H1 (cell line): Measurements from ENCODE around the gene MAP1B. TPM values are rescaled to one million over a fixed set of nuclear protein-coding genes. Genes with fewer than 3 reads are reported as not detected.

Experiments used
- ASH2L ChIP-seq: fragments of 200-600, 300-600 bp; sonication (generic); IDR thresholded peaks from one replicate; pipeline ENCODE4 v1.7.1; 2017; ENCODE audit warnings: low read length
- EGR1 ChIP-seq: IDR thresholded peaks from 2 replicates; pipeline ENCODE4 v1.6.1; 2011; ENCODE audit warnings: low read depth, low read length, borderline replicate concordance
- polyA plus RNA-seq, 7 experiments: library from polyadenylated mRNA; depleted of rRNA in 3 of 7; stranded (reverse) in 5 of 7; unstranded in 2 of 7; fragments of >200 nt in 5 of 7; fragments of 200-250 nt in 2 of 7; gene quantifications; 1 replicate in 5 of 7; 2 replicates in 1 of 7; 4 replicates in 1 of 7; pipeline versions ENCODE4 v1.2.1 to v1.2.3, GENCODE V29; 2011 to 2013; ENCODE audit warnings: missing spikeins in 2 of 7, mixed read lengths in 2 of 7
- total RNA-seq: library from RNA; stranded (reverse); fragmentation: NEBNext Ultra II Directional; extraction: Animal tissue kit (Norgen Biotek cat#: 25700); gene quantifications from 2 replicates; pipeline ENCODE4 v1.2.1, GENCODE V29; 2021

MAP1B gene
- total and polyA plus RNA-seq, 2 of the 8 experiments (the other 6 are each of a cell fraction or from before 2014, with no cell fraction given) = 24.5 to 120 TPM

DNA sequence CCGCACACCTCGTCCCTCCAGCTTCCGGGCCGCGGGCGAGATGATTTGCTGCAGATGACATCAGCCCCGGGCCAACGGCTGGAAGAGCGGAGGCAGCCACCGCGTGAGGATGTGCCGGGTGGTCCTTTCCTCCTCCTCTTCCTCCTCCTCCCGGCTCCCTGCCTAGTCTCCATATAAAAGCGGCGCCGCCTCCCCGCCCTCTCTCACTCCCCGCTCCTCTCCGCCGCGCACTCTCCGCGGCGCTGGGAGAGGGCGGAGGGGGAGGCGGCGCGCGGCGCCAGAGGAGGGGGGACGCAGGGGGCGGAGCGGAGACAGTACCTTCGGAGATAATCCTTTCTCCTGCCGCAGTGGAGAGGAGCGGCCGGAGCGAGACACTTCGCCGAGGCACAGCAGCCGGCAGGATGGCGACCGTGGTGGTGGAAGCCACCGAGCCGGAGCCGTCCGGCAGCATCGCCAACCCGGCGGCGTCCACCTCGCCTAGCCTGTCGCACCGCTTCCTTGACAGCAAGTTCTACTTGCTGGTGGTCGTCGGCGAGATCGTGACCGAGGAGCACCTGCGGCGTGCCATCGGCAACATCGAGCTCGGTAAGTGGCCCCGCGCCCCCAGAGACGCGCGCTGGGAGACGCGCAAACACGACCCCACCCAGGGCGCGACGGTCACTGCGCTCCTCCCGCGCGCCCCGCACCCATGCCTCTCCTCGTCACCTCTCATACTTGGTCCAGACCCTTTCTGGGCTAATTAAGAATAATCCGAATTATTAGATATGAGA is at the start of gene MAP1B (continued):
- TF ChIP-seq ASH2L (peak; percentile 96), EGR1 (peak; percentile 84)
